ENCODE measurements around the gene FNDC3A. TPM values are rescaled to one million over a fixed set of nuclear protein-coding genes. Genes with fewer than 3 reads are reported as not detected.

FNDC3A gene, protein sequence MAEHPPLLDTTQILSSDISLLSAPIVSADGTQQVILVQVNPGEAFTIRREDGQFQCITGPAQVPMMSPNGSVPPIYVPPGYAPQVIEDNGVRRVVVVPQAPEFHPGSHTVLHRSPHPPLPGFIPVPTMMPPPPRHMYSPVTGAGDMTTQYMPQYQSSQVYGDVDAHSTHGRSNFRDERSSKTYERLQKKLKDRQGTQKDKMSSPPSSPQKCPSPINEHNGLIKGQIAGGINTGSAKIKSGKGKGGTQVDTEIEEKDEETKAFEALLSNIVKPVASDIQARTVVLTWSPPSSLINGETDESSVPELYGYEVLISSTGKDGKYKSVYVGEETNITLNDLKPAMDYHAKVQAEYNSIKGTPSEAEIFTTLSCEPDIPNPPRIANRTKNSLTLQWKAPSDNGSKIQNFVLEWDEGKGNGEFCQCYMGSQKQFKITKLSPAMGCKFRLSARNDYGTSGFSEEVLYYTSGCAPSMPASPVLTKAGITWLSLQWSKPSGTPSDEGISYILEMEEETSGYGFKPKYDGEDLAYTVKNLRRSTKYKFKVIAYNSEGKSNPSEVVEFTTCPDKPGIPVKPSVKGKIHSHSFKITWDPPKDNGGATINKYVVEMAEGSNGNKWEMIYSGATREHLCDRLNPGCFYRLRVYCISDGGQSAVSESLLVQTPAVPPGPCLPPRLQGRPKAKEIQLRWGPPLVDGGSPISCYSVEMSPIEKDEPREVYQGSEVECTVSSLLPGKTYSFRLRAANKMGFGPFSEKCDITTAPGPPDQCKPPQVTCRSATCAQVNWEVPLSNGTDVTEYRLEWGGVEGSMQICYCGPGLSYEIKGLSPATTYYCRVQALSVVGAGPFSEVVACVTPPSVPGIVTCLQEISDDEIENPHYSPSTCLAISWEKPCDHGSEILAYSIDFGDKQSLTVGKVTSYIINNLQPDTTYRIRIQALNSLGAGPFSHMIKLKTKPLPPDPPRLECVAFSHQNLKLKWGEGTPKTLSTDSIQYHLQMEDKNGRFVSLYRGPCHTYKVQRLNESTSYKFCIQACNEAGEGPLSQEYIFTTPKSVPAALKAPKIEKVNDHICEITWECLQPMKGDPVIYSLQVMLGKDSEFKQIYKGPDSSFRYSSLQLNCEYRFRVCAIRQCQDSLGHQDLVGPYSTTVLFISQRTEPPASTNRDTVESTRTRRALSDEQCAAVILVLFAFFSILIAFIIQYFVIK
- total RNA-seq = 39.2 TPM
- 10 to 100 TPM; 26.4 to 46.0 (median 37.2) TPM for polyA plus RNA-seq (ENCODE audit: insufficient read depth in 1 of 8, insufficient read length in 8 of 8, low replicate concordance in 1 of 8)
- long read RNA-seq, donor 1, partial matches to known transcripts = 0 of 1 reads
- long read RNA-seq, donor 1, other reads (novel, unspliced or antisense) = 0 of 1 reads
- long read RNA-seq, donor 2 = 0 reads
- long read RNA-seq, donor 3, full-length matches to known transcripts = 3 of 19 reads
- long read RNA-seq, donor 3, partial matches to known transcripts = 16 of 19 reads
- long read RNA-seq, donor 3, other reads (novel, unspliced or antisense) = 0 of 19 reads
- long read RNA-seq, donor 4, full-length matches to known transcripts = 3 of 3 reads
- long read RNA-seq, donor 4, partial matches to known transcripts = 0 of 3 reads
- long read RNA-seq, donor 4, other reads (novel, unspliced or antisense) = 0 of 3 reads
- long read RNA-seq, donor 5, full-length matches to known transcripts = 8 of 72 reads
- long read RNA-seq, donor 5, partial matches to known transcripts = 64 of 72 reads
- long read RNA-seq, donor 5, other reads (novel, unspliced or antisense) = 0 of 72 reads
- long read RNA-seq, donor 6, full-length matches to known transcripts = 4 of 4 reads
- long read RNA-seq, donor 6, partial matches to known transcripts = 0 of 4 reads
- long read RNA-seq, donor 6, other reads (novel, unspliced or antisense) = 0 of 4 reads
- long read RNA-seq, donor 7, full-length matches to known transcripts = 2 of 2 reads
- long read RNA-seq, donor 7, partial matches to known transcripts = 0 of 2 reads
- long read RNA-seq, donor 7, other reads (novel, unspliced or antisense) = 0 of 2 reads
- long read RNA-seq, donor 8, full-length matches to known transcripts = 2 of 2 reads
- long read RNA-seq, donor 8, partial matches to known transcripts = 0 of 2 reads
- long read RNA-seq, donor 8, other reads (novel, unspliced or antisense) = 0 of 2 reads
- long read RNA-seq, donor 9, full-length matches to known transcripts = 1 of 1 reads
- long read RNA-seq, donor 9, partial matches to known transcripts = 0 of 1 reads
- long read RNA-seq, donor 9, other reads (novel, unspliced or antisense) = 0 of 1 reads
- long read RNA-seq, donor 10 = 0 reads
- long read RNA-seq, donor 11, full-length matches to known transcripts = 1 of 1 reads
- long read RNA-seq, donor 11, partial matches to known transcripts = 0 of 1 reads
- long read RNA-seq, donor 11, other reads (novel, unspliced or antisense) = 0 of 1 reads

DNA sequence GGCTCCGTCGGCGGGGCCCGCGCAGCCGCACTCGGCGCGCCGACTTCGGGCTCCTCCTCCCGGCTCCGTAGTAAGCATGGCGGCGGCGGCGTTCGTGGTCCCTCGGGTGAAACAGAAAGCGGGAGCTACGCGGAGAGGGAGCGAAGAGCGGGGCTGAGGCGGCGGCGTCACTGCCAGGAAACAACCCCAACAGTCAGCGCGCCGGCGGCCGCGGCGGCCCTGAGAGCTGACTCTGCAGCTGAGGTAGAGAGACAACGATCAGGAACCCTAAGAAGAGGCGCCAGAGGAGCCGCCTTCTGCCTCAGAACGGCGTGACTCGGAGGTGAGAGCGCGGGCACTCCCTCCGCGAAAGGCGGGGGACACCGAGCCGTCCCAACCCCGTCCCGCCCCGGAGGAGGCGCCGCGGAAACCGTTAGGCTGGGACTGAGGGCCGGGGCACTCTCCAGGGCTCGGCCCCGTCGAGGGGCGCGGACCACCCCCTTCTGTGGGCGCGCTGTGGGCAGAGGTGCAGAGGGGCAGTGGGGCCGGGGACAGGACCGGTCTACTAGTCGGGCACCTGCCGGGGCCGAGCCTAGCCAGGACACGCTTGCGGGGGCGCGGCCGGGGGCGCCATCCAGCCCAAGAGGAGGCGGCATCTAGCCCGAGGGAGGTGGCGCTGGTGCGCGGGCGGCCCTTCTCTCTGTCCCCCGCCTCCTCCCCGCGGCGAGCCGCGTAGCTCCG is at the start of gene FNDC3A:
Gene FNDC3A (plus strand): TSS at position 57 of the 720 bp plus-strand sequence. CDS start 30,279 bp downstream, outside the sequence.
- DNase-seq = peak; percentile 90
- Histone ChIP-seq H3K9me3 (replicated peaks; ENCODE audit: control insufficient read depth, low read depth, low read length) (no peaks in the 10 kb centered on the region), H3K27ac (ENCODE audit: low read length) (peak within 1 kb of the TSS; percentile 99), H3K4me1 (ENCODE audit: control insufficient read depth, insufficient read depth, low read length) (peaks cover 8% of the 10 kb centered on the region), H3K36me3 (ENCODE audit: control insufficient read depth, insufficient read depth, low read length) (no peaks in the 10 kb centered on the region), H3K4me3 (ENCODE audit: low read length) (peak within 1 kb of the TSS; percentile 91), H3K27me3 (ENCODE audit: control insufficient read depth, insufficient read depth, low read length) (no peaks in the 10 kb centered on the region)
- under 1% methylated on average over 86 of the region's 86 CpGs for WGBS (ENCODE audit: insufficient coverage)

DNA sequence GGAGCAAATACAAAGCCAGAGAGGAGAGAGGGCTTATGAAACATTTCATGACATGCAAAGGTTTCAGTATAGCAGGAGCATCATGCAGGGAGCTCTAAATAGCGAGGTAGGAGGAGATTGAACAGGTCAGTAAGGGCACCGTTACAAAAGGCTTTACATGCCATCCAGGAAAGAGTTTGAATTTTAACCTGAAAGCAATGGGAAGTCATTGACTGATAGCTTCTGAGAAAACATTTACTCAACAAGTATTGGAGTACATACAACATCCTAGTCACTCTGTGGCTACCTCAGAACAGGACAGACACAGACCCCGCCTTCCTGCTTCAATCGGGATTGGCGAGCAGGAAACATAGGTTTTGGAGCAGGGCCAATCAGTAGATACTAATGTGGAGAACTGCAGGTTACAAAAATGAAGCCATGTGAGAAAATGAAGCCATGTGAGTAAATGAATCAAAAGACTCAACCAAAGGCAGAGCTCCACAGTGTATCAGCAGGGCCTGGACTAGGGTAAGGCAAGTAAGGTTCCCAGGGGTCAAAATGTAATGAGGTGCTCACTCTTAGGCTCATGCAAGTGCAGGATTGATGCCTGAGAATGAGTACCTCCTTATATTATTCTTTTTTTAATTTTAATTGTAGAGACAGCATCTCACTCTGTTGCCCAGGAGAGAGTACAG is 46.8 kb upstream of the FNDC3A start:
- Histone ChIP-seq H3K27me3 (ENCODE audit: control insufficient read depth, insufficient read depth, low read length) (no peaks in the 10 kb centered on the region), H3K9me3 (replicated peaks; ENCODE audit: control insufficient read depth, low read depth, low read length) (no peaks in the 10 kb centered on the region), H3K27ac (ENCODE audit: low read length) (no peak overlapping the region), H3K36me3 (ENCODE audit: control insufficient read depth, insufficient read depth, low read length) (no peaks in the 10 kb centered on the region), H3K4me3 (ENCODE audit: low read length) (no peak overlapping the region), H3K4me1 (ENCODE audit: control insufficient read depth, insufficient read depth, low read length) (no peaks in the 10 kb centered on the region)
- no peak for DNase-seq
- 73% methylated on average over 4 of the region's 5 CpGs for WGBS (ENCODE audit: insufficient coverage)

DNA sequence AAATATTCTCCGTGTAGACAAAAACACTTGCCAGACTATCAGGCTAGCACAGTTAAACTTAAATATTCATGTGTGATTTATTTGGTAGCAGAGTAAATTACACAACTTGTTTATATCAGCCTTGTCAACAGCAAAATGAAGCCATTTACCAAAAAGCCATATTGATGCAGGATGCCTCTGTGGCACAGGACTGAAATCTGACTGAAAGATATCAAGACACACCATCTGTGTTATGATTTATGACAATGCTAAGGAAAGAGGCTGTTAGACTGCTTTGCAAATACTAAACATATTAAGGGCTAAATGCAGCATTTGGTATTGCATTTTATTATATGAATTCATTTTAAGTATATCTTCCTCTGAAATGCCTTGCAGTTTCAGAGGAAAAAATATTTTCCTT is 44.8 kb upstream of the FNDC3A start:
- H3K27me3 ChIP-seq (ENCODE audit: control insufficient read depth, insufficient read depth, low read length) = no peaks in the 10 kb centered on the region
- no peaks in the 10 kb centered on the region for H3K36me3 ChIP-seq (ENCODE audit: control insufficient read depth, insufficient read depth, low read length)
- no peak overlapping the region for H3K27ac ChIP-seq (ENCODE audit: low read length)
- DNase-seq = no peak
- WGBS (ENCODE audit: insufficient coverage) = no CpG with 5 or more reads among the region's 1 CpG
- no peaks in the 10 kb centered on the region for H3K4me1 ChIP-seq (ENCODE audit: control insufficient read depth, insufficient read depth, low read length)
- no peaks in the 10 kb centered on the region for H3K9me3 ChIP-seq (replicated peaks; ENCODE audit: control insufficient read depth, low read depth, low read length)
- no peak overlapping the region for H3K4me3 ChIP-seq (ENCODE audit: low read length)

DNA sequence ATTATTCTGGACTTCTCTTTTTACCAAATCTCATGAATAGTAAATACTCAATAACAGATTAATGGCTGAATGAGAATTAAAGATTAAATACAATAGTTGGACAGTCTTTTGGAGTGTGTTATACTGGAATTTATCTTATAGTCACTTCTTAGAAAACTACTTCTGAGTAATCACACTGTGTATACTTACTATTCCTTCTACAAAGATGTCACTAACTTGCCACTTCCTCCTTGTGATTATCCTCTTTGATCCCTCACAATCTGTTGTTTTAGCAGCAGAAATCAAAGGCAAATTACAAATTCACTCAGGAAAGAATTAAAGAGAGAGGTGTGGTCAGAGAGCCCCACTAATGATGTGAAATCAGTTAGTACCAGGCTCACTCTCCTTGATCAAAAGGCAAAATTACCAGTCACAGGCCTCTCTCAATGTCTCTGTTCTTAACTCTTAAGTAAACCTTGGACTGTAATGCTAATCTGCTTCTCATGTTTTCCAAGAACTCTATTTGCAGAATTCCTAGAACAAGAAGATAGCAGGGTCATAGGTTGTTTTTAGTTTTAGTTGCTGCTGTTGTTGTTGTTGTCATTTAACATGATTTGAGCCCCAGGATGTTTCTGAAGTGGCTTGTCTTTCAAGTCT is 37.3 kb upstream of the FNDC3A start:
- Histone ChIP-seq H3K36me3 (ENCODE audit: control insufficient read depth, insufficient read depth, low read length) (no peaks in the 10 kb centered on the region), H3K27ac (ENCODE audit: low read length) (no peak overlapping the region), H3K4me1 (ENCODE audit: control insufficient read depth, insufficient read depth, low read length) (no peaks in the 10 kb centered on the region), H3K9me3 (replicated peaks; ENCODE audit: control insufficient read depth, low read depth, low read length) (no peaks in the 10 kb centered on the region), H3K27me3 (ENCODE audit: control insufficient read depth, insufficient read depth, low read length) (no peaks in the 10 kb centered on the region), H3K4me3 (ENCODE audit: low read length) (no peak overlapping the region)
- DNase-seq = no peak

GRCh38 chr13:48939728-48940127 is 36.0 kb upstream of the FNDC3A start:
- DNase-seq = no peak
- no peaks in the 10 kb centered on the region for H3K36me3 ChIP-seq (ENCODE audit: control insufficient read depth, insufficient read depth, low read length)
- WGBS (ENCODE audit: insufficient coverage) = 80% methylated on average over 1 of the region's 2 CpGs
- H3K9me3 ChIP-seq (replicated peaks; ENCODE audit: control insufficient read depth, low read depth, low read length) = no peaks in the 10 kb centered on the region
- H3K27ac ChIP-seq (ENCODE audit: low read length) = no peak overlapping the region
- H3K27me3 ChIP-seq (ENCODE audit: control insufficient read depth, insufficient read depth, low read length) = no peaks in the 10 kb centered on the region
- H3K4me3 ChIP-seq (ENCODE audit: low read length) = no peak overlapping the region
- no peaks in the 10 kb centered on the region for H3K4me1 ChIP-seq (ENCODE audit: control insufficient read depth, insufficient read depth, low read length)

DNA sequence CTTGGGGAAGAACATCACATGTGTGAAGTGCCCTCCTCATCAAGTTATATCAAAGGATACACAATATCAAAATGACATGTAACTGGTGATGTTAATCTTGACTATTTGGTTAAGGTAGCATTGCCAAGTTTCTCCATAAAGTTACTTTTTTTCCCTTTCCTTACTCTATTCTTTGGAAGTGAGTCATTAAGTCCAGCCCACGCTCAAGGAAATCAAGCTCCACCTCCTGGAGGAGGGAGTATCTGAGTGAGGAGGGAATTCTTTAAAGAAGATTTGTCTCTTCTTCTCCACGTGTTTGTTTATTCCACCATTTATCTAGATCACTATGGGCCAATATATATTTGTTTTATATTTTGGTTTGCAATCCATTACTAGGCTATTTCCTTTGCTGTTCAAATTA is 33.6 kb upstream of the FNDC3A start:
- DNase-seq = no peak
- H3K27ac ChIP-seq (ENCODE audit: low read length) = no peak overlapping the region
- H3K27me3 ChIP-seq (ENCODE audit: control insufficient read depth, insufficient read depth, low read length) = no peaks in the 10 kb centered on the region
- H3K4me3 ChIP-seq (ENCODE audit: low read length) = no peak overlapping the region
- H3K36me3 ChIP-seq (ENCODE audit: control insufficient read depth, insufficient read depth, low read length) = no peaks in the 10 kb centered on the region
- H3K9me3 ChIP-seq (replicated peaks; ENCODE audit: control insufficient read depth, low read depth, low read length) = no peaks in the 10 kb centered on the region
- WGBS (ENCODE audit: insufficient coverage) = no CpG with 5 or more reads among the region's 2 CpGs
- no peaks in the 10 kb centered on the region for H3K4me1 ChIP-seq (ENCODE audit: control insufficient read depth, insufficient read depth, low read length)

DNA sequence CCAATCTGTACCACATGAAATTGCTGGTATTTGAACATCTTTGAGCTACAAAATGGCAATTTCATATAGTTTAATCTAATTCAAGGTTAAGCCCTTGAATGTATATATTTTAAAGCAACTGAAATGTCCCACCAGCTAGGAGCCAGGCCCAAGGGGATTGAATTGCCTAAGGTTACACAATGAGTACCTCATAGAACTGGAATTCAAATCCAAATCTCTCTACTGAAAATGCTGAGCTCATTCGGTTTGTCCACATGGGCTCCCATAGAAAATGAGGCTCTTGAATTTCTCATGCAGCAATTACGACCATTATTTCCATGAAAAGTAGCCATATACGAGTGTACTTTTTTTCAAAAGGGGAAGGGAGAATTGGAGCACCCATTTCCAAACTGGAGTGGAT is 31.5 kb upstream of the FNDC3A start:
- no peaks in the 10 kb centered on the region for H3K36me3 ChIP-seq (ENCODE audit: control insufficient read depth, insufficient read depth, low read length)
- H3K4me3 ChIP-seq (ENCODE audit: low read length) = no peak overlapping the region
- no peak for DNase-seq
- 70% methylated on average over 2 of the region's 3 CpGs for WGBS (ENCODE audit: insufficient coverage)
- no peaks in the 10 kb centered on the region for H3K9me3 ChIP-seq (replicated peaks; ENCODE audit: control insufficient read depth, low read depth, low read length)
- no peaks in the 10 kb centered on the region for H3K27me3 ChIP-seq (ENCODE audit: control insufficient read depth, insufficient read depth, low read length)
- no peaks in the 10 kb centered on the region for H3K4me1 ChIP-seq (ENCODE audit: control insufficient read depth, insufficient read depth, low read length)
- no peak overlapping the region for H3K27ac ChIP-seq (ENCODE audit: low read length)

Measured in muscle of leg (tissue), 16 donors.